ENCODE measurements around the gene ARHGAP44.
"Not testable (repeated sequence)": the region's sequence is repeated elsewhere in the genome, so short reads cannot be mapped to it uniquely, and the experiment has no call there.

Gene ARHGAP44

GRCh38 chr17:12815642-12816141 is 26.4 kb downstream of the ARHGAP44 start:
- no peak for DNase-seq (ENCODE audit: low read depth in 2 of 2)

DNA sequence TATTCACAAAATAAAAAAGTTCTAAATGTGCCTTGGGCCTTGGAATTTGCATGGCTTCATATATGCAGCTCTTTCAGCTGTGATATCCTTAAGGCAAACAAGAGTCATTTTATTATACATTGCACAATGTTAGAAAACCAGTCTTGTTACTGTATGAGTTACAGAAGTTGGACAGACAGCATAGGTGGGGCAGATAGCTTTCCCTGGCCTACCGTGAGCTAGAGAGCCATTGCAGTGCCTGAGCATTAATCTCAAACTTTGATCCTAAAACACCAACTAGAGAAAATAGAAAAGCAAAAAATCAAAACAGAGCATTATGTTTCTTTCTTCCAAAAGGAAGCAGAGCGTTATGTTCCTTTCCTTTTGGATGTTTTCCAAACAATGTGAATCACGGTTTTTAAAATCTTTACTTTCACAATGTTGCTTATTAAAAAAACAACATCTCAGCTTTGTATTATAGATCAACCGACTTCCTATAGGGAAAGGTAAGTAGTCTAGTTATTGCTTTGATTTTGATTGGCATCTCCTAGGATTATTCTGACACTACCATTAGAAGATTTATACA is 32.2 kb downstream of the ARHGAP44 start:
- DNase-seq (ENCODE audit: low read depth in 2 of 2): no peak

DNA sequence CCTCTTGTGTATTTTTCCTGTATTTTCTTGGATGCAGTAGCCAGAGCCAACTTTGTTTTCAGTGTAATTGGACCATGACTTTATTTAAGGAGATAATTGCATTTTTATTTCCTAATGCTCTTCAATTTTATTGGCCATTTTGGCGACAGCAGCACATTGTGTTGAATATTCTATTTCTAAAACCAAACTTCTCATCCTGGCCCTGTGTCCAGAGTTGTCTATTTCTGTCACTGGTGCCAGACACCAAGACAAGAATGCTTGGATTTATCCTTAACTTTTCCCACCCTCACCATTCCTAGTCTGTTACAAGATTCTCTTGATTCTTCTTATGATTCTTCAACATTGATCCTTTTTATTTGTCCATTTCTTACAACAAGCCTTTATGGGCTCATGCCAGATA is 37.1 kb downstream of the ARHGAP44 start:
- no peak for DNase-seq (ENCODE audit: low read depth in 2 of 2)

GRCh38 chr17:12830777-12831247 is 41.5 kb downstream of the ARHGAP44 start:
- no peak for DNase-seq (ENCODE audit: low read depth in 2 of 2)

DNA sequence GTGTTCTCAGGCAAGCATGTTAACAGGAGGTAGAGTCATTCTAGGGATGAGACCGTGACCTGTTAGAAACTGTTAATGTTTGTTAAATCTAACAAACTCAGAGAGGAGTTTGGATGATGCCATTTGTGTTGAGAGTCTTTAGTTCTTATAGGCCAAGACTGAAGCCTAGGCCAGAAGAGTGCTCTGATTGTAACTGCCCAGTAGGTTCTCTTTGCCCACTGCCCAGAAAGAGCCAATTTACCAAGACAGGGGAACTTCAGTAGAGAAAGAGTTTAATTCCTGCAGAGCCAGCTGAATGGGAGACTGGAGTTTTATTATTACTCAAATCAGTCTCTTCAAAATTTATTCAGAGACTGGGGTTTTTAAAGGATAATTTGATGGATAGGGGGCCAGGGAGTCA is 42.5 kb downstream of the ARHGAP44 start:
- no peak for DNase-seq (ENCODE audit: low read depth in 2 of 2)

GRCh38 chr17:12839042-12839441 is 49.7 kb downstream of the ARHGAP44 start:
- no peak for DNase-seq (ENCODE audit: low read depth in 2 of 2)

DNA sequence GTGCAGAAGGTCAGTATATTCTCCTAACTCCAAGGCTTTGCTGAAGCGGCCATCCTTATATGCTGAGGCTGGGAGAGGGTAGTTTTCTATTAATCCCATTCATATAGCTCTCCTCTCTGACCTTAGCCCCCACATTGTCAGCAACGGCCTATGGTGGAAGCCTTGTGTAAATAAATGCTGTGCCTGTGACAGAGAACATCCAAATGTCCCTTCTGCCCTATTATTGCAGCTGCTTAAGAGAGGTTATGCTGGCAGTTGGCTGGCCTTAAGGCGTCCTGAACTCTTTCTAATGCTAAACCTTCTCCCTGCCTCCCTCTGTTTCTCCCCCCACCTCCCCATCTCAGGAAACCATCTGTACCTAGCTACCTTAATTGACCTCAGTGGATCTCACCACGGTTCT is 53.6 kb downstream of the ARHGAP44 start:
- DNase-seq (ENCODE audit: low read depth in 2 of 2): no peak

DNA sequence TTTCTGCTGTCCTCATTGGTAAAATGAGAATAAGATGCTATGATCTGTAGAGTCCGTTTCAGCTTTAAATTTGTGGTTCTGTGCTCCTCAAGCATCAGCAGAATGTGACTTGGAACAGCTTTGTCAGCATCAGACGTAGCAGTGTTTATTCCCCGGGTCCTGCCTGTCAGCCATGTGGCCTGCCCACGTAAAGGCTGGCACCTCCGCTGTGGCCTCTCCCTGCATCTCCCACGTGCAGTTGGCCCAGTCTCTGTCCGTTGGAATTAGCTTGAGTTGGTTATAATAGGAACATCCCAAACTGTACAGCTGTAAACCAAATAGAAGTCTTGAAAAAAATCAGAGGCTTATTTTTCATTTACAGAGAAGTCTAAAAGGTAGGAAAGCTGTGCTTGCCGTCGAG is 61.7 kb downstream of the ARHGAP44 start:
- DNase-seq (ENCODE audit: low read depth in 2 of 2): no peak

GRCh38 chr17:12851901-12852435 is 62.7 kb downstream of the ARHGAP44 start:
- no peak for DNase-seq (ENCODE audit: low read depth in 2 of 2)

GRCh38 chr17:12853921-12854320 is 64.6 kb downstream of the ARHGAP44 start:
- DNase-seq (ENCODE audit: low read depth in 2 of 2): no peak

DNA sequence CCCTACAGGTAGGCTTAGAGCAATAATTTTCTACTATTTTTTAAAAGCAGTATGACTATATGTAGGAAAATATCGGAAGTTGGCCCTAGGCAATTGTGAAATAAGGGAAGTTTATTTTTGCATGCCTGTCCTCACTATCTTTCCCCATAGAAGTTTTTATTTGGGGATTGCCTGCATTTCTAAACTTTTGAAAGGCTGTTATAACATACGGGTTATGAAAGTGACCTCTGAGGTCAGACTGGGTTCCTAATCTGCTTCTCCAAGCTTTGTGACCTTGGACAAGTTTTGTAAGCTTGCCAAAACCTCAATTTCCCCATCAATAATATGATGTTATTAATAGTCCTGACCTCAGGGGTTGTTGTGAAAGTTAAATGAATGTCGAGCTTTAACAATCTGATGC is 67.1 kb downstream of the ARHGAP44 start:
- no peak for DNase-seq (ENCODE audit: low read depth in 2 of 2)

GRCh38 chr17:12857592-12857991 is 68.3 kb downstream of the ARHGAP44 start:
- DNase-seq (ENCODE audit: low read depth in 2 of 2): no peak

DNA sequence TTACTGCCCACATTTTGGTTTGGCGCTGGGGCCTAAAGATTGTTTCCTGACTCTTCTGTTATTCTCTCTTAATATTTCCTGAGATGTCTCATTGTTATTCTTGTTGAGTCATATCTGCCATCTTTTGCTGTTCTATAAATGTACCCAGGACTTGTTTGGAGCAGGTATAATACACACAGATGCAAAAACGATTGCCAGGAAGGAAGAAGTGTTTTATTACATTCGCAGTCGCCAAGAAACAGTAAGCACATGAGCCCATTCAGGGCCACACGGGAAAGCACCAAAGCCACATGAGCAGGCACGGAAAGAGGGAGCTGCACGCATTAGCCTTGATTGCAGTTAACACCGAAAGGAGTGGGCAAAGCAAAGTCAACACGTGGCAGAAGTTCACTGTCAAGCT is 70.2 kb downstream of the ARHGAP44 start:
- no peak for DNase-seq (ENCODE audit: low read depth in 2 of 2)

DNA sequence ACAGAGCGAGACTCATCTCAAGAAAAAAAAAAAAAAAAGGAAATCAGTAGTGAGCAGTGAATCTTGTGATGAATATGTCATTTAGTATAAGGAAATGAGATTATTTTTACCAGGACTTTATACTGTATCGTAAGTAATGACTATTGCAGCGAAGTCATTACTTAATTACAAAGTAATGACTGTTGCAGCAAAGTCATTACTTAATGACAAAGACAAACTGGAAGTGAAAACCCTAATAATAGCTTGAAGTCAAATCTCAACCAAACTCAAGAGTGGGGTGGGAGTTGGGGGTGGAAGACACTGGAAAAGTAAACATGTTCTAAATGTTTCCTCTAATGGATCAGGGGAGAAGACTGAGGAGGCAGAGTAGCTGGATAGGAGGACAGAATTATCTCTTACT is 76.5 kb downstream of the ARHGAP44 start:
- no peak for DNase-seq (ENCODE audit: low read depth in 2 of 2)

- DNase-seq (ENCODE audit: low read depth in 2 of 2): no peak
Measured at GRCh38 chr17:12866244-12866643, 76.9 kb downstream of the ARHGAP44 start.

- DNase-seq (ENCODE audit: low read depth in 2 of 2): no peak
Measured at GRCh38 chr17:12867726-12868125, 78.4 kb downstream of the ARHGAP44 start.

GRCh38 chr17:12873415-12874125 is 84.3 kb downstream of the ARHGAP44 start:
- not testable (repeated sequence) for DNase-seq (ENCODE audit: low read depth in 2 of 2)

DNA sequence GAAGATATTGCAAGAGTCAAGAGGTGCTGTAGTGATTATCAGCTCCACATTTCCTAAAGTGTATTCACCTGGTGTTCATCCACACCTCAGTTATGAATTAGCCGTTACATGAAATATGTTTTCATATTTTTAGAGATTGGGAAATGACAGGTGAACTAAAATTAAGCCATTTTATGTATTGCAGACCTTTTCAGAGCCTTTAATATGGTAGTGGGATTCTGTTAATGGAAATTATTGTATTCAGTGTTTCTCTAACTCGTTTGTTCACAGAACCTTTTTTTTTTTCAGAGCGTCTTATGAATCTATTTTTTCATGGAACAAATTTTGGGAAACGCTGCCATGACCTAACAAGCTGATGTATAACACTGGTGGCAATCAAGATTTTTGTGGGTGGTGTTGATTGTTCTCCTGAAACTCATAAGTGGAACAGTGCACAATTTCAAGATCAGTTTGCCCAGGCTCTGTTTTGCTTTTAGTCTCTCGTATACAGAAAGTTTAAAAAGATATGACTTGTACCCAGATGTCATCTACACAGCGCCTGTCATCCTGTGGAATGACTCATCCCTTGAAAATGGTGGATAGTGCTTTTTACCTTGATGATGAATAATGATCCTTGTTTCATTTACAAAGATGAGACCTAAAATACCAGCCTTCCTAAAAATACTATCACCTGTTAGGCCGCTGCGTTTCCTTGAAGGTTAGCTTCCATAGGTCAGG is 88.8 kb downstream of the ARHGAP44 start:
- DNase-seq (ENCODE audit: low read depth in 2 of 2): no peak

GRCh38 chr17:12879096-12879495 is 89.8 kb downstream of the ARHGAP44 start:
- not testable (repeated sequence) for DNase-seq (ENCODE audit: low read depth in 2 of 2)

DNA sequence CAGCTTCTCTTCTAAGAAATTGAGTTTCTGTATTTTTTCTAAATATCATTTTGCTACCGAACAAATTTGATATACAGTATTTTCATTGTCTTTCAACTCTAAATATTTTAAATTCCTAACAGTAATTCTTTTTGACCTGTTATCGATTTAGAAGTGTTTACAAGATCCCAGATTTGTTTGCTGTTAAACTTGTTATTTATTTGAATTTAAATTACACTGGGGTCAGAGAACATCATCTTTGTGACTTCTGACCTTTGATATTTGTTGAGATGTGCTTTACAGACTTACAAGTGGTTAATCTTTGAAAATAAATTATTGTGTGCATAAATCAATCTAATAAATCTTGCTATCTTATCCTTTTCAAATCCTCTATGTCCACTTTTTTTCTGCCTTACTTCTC is 94.2 kb downstream of the ARHGAP44 start:
- DNase-seq (ENCODE audit: low read depth in 2 of 2): no peak

DNA sequence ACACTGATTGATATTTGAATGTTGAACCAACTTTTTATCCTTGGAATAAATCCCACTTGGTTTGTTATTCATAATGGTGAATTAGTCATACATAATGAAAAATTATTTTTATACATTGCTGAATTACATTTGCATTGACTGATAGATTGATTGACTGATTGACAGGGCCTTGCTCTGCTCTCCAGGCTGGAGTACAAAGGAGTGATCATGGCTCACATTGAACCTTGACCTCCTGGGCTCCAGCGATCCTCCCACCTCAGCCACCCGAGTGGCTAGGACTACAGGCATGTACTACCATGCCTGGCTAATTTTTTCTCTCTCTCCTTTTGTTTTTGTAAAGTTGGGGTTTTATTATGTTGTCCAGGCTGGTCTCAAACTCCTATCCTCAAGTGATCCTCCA is 97.8 kb downstream of the ARHGAP44 start:
- no peak for DNase-seq (ENCODE audit: low read depth in 2 of 2)

- no peak for DNase-seq (ENCODE audit: low read depth in 2 of 2)
Measured at GRCh38 chr17:12896180-12896785, 107.0 kb downstream of the ARHGAP44 start.

All from stimulated activated CD8-positive, alpha-beta memory T cell treated with anti-CD3 and anti-CD28 coated beads, Interleukin-2, amount 100 ng/mL, for 48 hours (primary cell).